K562 (cell line): Measurements from ENCODE around the gene BEST4. TPM values are rescaled to one million over a fixed set of nuclear protein-coding genes. Genes with fewer than 3 reads are reported as not detected.

Experiments
- ATAC-seq: fragments of 200-7000 bp; cut with Tn5 transposase; 3 replicates; pipeline ENCODE4 v1.9.1; 2020; ENCODE audit warnings: moderate library complexity
- BruUV-seq: library from RNA; stranded (reverse); fragments of 400-500 nt; replicated peaks from 2 replicates; lab custom pipeline; 2021; lab: Mats Ljungman, UMichigan
- CTCF ChIA-PET: fragments of 300-600 bp; formaldehyde crosslinking; extraction: SDS; loops from one replicate; lab custom pipeline; 2021; ENCODE audit warnings: low intra/inter-chr PET ratio; lab: Yijun Ruan, JAX
- POLR2A ChIA-PET: fragments of 300-600, 350-650 bp; sonication (Branson Sonifier 250); formaldehyde crosslinking; extraction: SDS; loops from one replicate; lab custom pipeline; 2021; ENCODE audit warnings: antibody characterized with exemption, inconsistent platforms; lab: Yijun Ruan, JAX
- DNase-seq, 4 experiments: peaks; one replicate each; pipeline versions ENCODE4 v3.0.0 to v3.0.0-alpha.2; 2011 to 2018; ENCODE audit warnings: low spot score in 3 of 4, mixed read lengths in 3 of 4; ENCODE audit errors: extremely low read depth in 1 of 4
- FAIRE-seq: peaks from 2 replicates; lab custom pipeline; 2011; peaks lifted over from hg19 to GRCh38; lab: Jason Lieb, UNC
- H2AFZ ChIP-seq: 2 replicates; pipeline ENCODE4 v1.6.0; 2011; ENCODE audit warnings: low read depth, low read length, control low read depth, inconsistent platforms
- H3K27ac ChIP-seq: fragments of 200-600 bp; 3 replicates; pipeline ENCODE4 v1.8.0; 2011; ENCODE audit warnings: low read depth, mild to moderate bottlenecking, control low read depth, inconsistent platforms, low read length, moderate library complexity, mixed read lengths; ENCODE audit errors: extremely low read depth
- H3K27me3 ChIP-seq, 2 experiments: fragments of 300-600 bp in 1 of 2; 2 replicates in 1 of 2; 3 replicates in 1 of 2; pipeline versions ENCODE4 v1.6.0 to v1.8.0; 2011; ENCODE audit warnings: inconsistent platforms in 2 of 2, low read length in 2 of 2, mild to moderate bottlenecking in 1 of 2, mixed read lengths in 1 of 2, moderate library complexity in 1 of 2; ENCODE audit not compliant: control insufficient read depth in 2 of 2, insufficient read depth in 2 of 2
- H3K36me3 ChIP-seq: fragments of 300-600 bp; 3 replicates; pipeline ENCODE4 v1.8.0; 2011; ENCODE audit warnings: mild to moderate bottlenecking, low read length, inconsistent platforms; ENCODE audit not compliant: control insufficient read depth, insufficient read depth
- H3K4me1 ChIP-seq, 2 experiments: fragments of 200-600 bp in 1 of 2; replicated peaks in 1 of 2; 2 replicates in 1 of 2; 3 replicates in 1 of 2; pipeline versions ENCODE4 v1.5.1 to v1.8.0; 2011; ENCODE audit warnings: inconsistent platforms in 2 of 2, low read length in 2 of 2, mild to moderate bottlenecking in 1 of 2, mixed read lengths in 1 of 2, moderate library complexity in 1 of 2; ENCODE audit not compliant: control insufficient read depth in 2 of 2, insufficient read depth in 2 of 2
- H3K4me2 ChIP-seq: 2 replicates; pipeline ENCODE4 v1.6.1; 2011; ENCODE audit warnings: low read length, control low read depth, inconsistent platforms, mixed read lengths; ENCODE audit not compliant: insufficient read depth
- H3K4me3 ChIP-seq: fragments of 200-600 bp; sonication (generic), shearing (Covaris generic); 2 replicates; pipeline ENCODE4 v1.5.1; 2016; ENCODE audit warnings: control low read depth, inconsistent platforms
- H3K79me2 ChIP-seq: fragments of 200-600 bp; 3 replicates; pipeline ENCODE4 v1.8.0; 2011; ENCODE audit warnings: low read length, inconsistent platforms; ENCODE audit not compliant: control insufficient read depth, insufficient read depth
- H3K9ac ChIP-seq, 2 experiments: 2 replicates each; pipeline versions ENCODE4 v1.6.0 to v1.6.1; 2011; ENCODE audit warnings: low read depth in 2 of 2, low read length in 2 of 2, control low read depth in 1 of 2, inconsistent platforms in 1 of 2, mild to moderate bottlenecking in 1 of 2, mixed read lengths in 1 of 2; ENCODE audit not compliant: insufficient read depth in 1 of 2
- H3K9me1 ChIP-seq: one replicate; pipeline ENCODE4 v1.6.0; 2011; ENCODE audit warnings: inconsistent platforms, mild to moderate bottlenecking, low read length, moderate library complexity; ENCODE audit not compliant: control insufficient read depth, insufficient read depth
- H3K9me3 ChIP-seq: replicated peaks from 2 replicates; pipeline ENCODE4 v1.5.1; 2011; ENCODE audit warnings: low read depth, low read length, inconsistent platforms; ENCODE audit not compliant: control insufficient read depth, insufficient read depth
- H4K20me1 ChIP-seq: replicated peaks from 2 replicates; pipeline ENCODE4 v1.6.1; 2011; ENCODE audit warnings: low read length, inconsistent platforms, mixed read lengths; ENCODE audit not compliant: control insufficient read depth, insufficient read depth
- ASH1L ChIP-seq: fragments of 450-650 bp; IDR thresholded peaks from 2 replicates; pipeline ENCODE4 v1.6.1; 2018; ENCODE audit warnings: borderline replicate concordance, mild to moderate bottlenecking, low read depth; ENCODE audit not compliant: partially characterized antibody
- CBFA2T3 ChIP-seq: fragments of 450-650 bp; IDR thresholded peaks from 2 replicates; pipeline ENCODE4 v1.6.1; 2017
- CBX3 ChIP-seq, 2 experiments: IDR thresholded peaks; 1 replicate in 1 of 2; 2 replicates in 1 of 2; pipeline ENCODE4 v1.6.1; 2012; ENCODE audit warnings: inconsistent platforms in 2 of 2, low read length in 2 of 2, borderline replicate concordance in 1 of 2, control low read depth in 1 of 2
- GATA2 ChIP-seq: sonication (generic); formaldehyde crosslinking; IDR thresholded peaks from 2 replicates; pipeline ENCODE4 v1.4.0; 2020; ENCODE audit warnings: mild to moderate bottlenecking, missing genetic modification reagents
- KLF1 ChIP-seq: fragments of 450-650 bp; IDR thresholded peaks from 2 replicates; pipeline ENCODE4 v1.6.1; 2016; ENCODE audit warnings: missing genetic modification characterization, missing compliant biosample characterization
- MXI1 ChIP-seq: IDR thresholded peaks from 2 replicates; pipeline ENCODE4 v1.6.1; 2011; ENCODE audit warnings: low read depth, mild to moderate bottlenecking, improper control_type of control experiment, low read length
- MYC ChIP-seq, 2 experiments: fragments of 250-450 bp in 1 of 2; sonication (Bioruptor Pico) in 1 of 2; IDR thresholded peaks; 2 replicates each; pipeline versions ENCODE4 v1.5.1 to v1.6.1; 2012 to 2021; ENCODE audit warnings: low read depth in 2 of 2, borderline replicate concordance in 1 of 2, improper control_type of control experiment in 1 of 2, low read length in 1 of 2, mild to moderate bottlenecking in 1 of 2, moderate library complexity in 1 of 2
- POLR2AphosphoS5 ChIP-seq: IDR thresholded peaks from 2 replicates; pipeline ENCODE4 v1.6.1; 2011; ENCODE audit warnings: mild to moderate bottlenecking, low read depth, low read length, moderate library complexity; ENCODE audit not compliant: control insufficient read depth, insufficient read depth
- SAFB2 ChIP-seq: fragments of 200-400 bp; formaldehyde crosslinking; IDR thresholded peaks from 2 replicates; pipeline ENCODE4 v1.6.1; 2018; ENCODE audit warnings: borderline replicate concordance, low read length, low read depth, moderate library complexity; ENCODE audit not compliant: severe bottlenecking
- SAP30 ChIP-seq: fragments of 200-600 bp; sonication (generic); IDR thresholded peaks from 2 replicates; pipeline ENCODE4 v1.6.1; 2012; ENCODE audit warnings: borderline replicate concordance, low read depth, mild to moderate bottlenecking, moderate library complexity, low read length, control low read depth, inconsistent platforms; ENCODE audit not compliant: insufficient read depth, poor library complexity, severe bottlenecking
- SMAD4 ChIP-seq: fragments of 250-450 bp; sonication (Bioruptor Pico); conservative IDR thresholded peaks from 2 replicates; pipeline ENCODE4 v1.8.0; 2021; ENCODE audit warnings: inconsistent platforms, mild to moderate bottlenecking, moderate library complexity
- TEAD4 ChIP-seq, 2 experiments: sonication (generic) in 1 of 2; formaldehyde crosslinking in 1 of 2; IDR thresholded peaks; 2 replicates each; pipeline versions ENCODE4 v1.6.1 to v1.8.0; 2012 to 2022; ENCODE audit warnings: borderline replicate concordance in 1 of 2, inconsistent platforms in 1 of 2, low read length in 1 of 2, mild to moderate bottlenecking in 1 of 2, missing genetic modification reagents in 1 of 2
- TFAM ChIP-seq: fragments of 250-450 bp; sonication (Bioruptor Pico); conservative IDR thresholded peaks from 2 replicates; pipeline ENCODE4 v1.5.0; 2021; ENCODE audit warnings: mild to moderate bottlenecking, moderate library complexity
- ZFX ChIP-seq: sonication (generic); formaldehyde crosslinking; IDR thresholded peaks from 2 replicates; pipeline ENCODE4 v1.8.0; 2022; ENCODE audit warnings: mild to moderate bottlenecking, missing genetic modification reagents, moderate library complexity
- ZNF280B ChIP-seq: fragments of 250-450 bp; sonication (Bioruptor Pico); IDR thresholded peaks from 2 replicates; pipeline ENCODE4 v1.5.1; 2021; ENCODE audit warnings: mild to moderate bottlenecking
- WGBS: fragments of 100-300 bp; shearing (Covaris generic); methylation state at CpG from one replicate; pipeline ENCODE4 v1.1.6; 2016; ENCODE audit warnings: low coverage, mixed read lengths; ENCODE audit not compliant: insufficient coverage; ENCODE audit errors: missing lambda C conversion rate; 5-methylcytosine and 5-hydroxymethylcytosine counted together
- in situ Hi-C: fragments of 300-500 bp; cut with MboI; formaldehyde crosslinking; loops from 4 replicates; pipeline ENCODE4 v1.15.0; 2018; ENCODE audit warnings: inconsistent platforms, mixed read lengths
- intact Hi-C: fragments of 100-400 bp; cut with micrococcal nuclease; formaldehyde crosslinking; loops from 2 replicates; pipeline ENCODE4 v1.14.2; 2022
- polyA plus RNA-seq, 8 experiments: library from polyadenylated mRNA; depleted of rRNA in 4 of 8; stranded (reverse) in 5 of 8; unstranded in 3 of 8; fragments of >200 nt; fragmentation: Nextera tagmentation in 2 of 8; fragmentation: Illumina TruSeq in 1 of 8; extraction: Ambion mirVana in 2 of 8; extraction: Trizol in 1 of 8; gene quantifications; 2 replicates each; pipeline versions ENCODE4 v1.2.1 to v1.2.3, GENCODE V29; 2011 to 2014; ENCODE audit warnings: inconsistent platforms in 1 of 8, missing spikeins in 1 of 8
- total RNA-seq, 7 experiments: library from RNA; depleted of rRNA in 6 of 7; stranded (reverse); fragments of >200 nt in 6 of 7; fragmentation: Illumina TruSeq in 2 of 7; extraction: Trizol in 2 of 7; gene quantifications; 2 replicates each; pipeline versions ENCODE4 v1.2.1 to v1.2.3, GENCODE V29; 2011 to 2021; ENCODE audit warnings: low replicate concordance in 1 of 7
- TF ChIP-seq, protein P1 (sequence below): sonication (generic); formaldehyde crosslinking; IDR thresholded peaks from 2 replicates; pipeline ENCODE4 v1.9.0; 2022; ENCODE audit warnings: mild to moderate bottlenecking, missing genetic modification reagents
- TF ChIP-seq, protein P2 (sequence below): conservative IDR thresholded peaks from 2 replicates; pipeline ENCODE4 v1.6.1; 2011; ENCODE audit warnings: low read depth, mild to moderate bottlenecking, low read length; ENCODE audit not compliant: control insufficient read depth

Gene BEST4
- total and polyA plus RNA-seq, 9 of the 15 experiments (the other 6 are each of a cell fraction or from before 2014, with no cell fraction given) = 0.07 to 0.11 TPM; not detected in 7

- H3K9me1 ChIP-seq = no peaks in the 10 kb centered on the region
- ChIA-PET CTCF (no interaction called here), POLR2A (interaction anchor here (0.6 to 11.1 kb wide), 11 partner anchors 11 to 655 kb away, joined by 3 to 217 read pairs (median 6); partner anchors contain the start of genes BTBD19, PTCH2, RPS8 and UROD)
- peak overlapping the region; percentile 45 to 87 for H3K9ac ChIP-seq
- no peak overlapping the region for H3K4me3 ChIP-seq
- H3K4me1 ChIP-seq = peaks cover 51 to 75% of the 10 kb centered on the region in 2 experiments
- FAIRE-seq = peak; percentile 51
- no peaks in the 10 kb centered on the region for H3K79me2 ChIP-seq
- BruUV-seq = no TSS peak
- peak overlapping the region; percentile 93 for H2AFZ ChIP-seq
- intact Hi-C loops (loop anchor here (5.0 to 10.0 kb wide), 2 partner anchors 39 to 394 kb away; no protein-coding TSS in a partner anchor), in situ Hi-C loops (no loop called here)
- no peaks in the 10 kb centered on the region for H4K20me1 ChIP-seq
- WGBS = 32% methylated on average over 8 of the region's 10 CpGs
- H3K27me3 ChIP-seq = no peaks in the 10 kb centered on the region
- no peaks in the 10 kb centered on the region for H3K36me3 ChIP-seq
- H3K27ac ChIP-seq = peak overlapping the region; percentile 46
- H3K4me2 ChIP-seq = peak overlapping the region; percentile 58
- no peaks in the 10 kb centered on the region for H3K9me3 ChIP-seq
- DNase-seq = peak; percentile 73 to 82 (median 78)
- peak; percentile 74 for ATAC-seq
- TF ChIP-seq TEAD4 (IDR thresholded peaks at IDR 0.05; ENCODE audit: low read length) = 0 out of 2 replicates have a peak, but pooled peaks have one; percentile 23
- no peak for TF ChIP-seq TEAD4 (CRISPR knock-in tag; IDR thresholded peaks at IDR 0.05; ENCODE audit: borderline replicate concordance)
- TF ChIP-seq TFAM (CRISPR knock-in tag) = no peak
- no peak for TF ChIP-seq MXI1
- TF ChIP-seq, protein P1, sequence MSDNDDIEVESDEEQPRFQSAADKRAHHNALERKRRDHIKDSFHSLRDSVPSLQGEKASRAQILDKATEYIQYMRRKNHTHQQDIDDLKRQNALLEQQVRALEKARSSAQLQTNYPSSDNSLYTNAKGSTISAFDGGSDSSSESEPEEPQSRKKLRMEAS (CRISPR knock-in tag) = peak; percentile 51
- TF ChIP-seq CBX3 (IDR thresholded peaks at IDR 0.05; ENCODE audit: borderline replicate concordance in 1 of 2, low read length in 2 of 2) = no peak
- no peak for TF ChIP-seq SAFB2
- TF ChIP-seq ASH1L = no peak
- peak; percentile 63; the same call in 1 of the 2 replicates for TF ChIP-seq KLF1 (tag)
- TF ChIP-seq, protein P2, sequence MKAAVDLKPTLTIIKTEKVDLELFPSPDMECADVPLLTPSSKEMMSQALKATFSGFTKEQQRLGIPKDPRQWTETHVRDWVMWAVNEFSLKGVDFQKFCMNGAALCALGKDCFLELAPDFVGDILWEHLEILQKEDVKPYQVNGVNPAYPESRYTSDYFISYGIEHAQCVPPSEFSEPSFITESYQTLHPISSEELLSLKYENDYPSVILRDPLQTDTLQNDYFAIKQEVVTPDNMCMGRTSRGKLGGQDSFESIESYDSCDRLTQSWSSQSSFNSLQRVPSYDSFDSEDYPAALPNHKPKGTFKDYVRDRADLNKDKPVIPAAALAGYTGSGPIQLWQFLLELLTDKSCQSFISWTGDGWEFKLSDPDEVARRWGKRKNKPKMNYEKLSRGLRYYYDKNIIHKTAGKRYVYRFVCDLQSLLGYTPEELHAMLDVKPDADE = 0 out of 2 replicates have a peak, but pooled peaks have one; percentile 26
- 0 out of 2 replicates have a peak, but pooled peaks have one; percentile 40 for TF ChIP-seq POLR2AphosphoS5
- no peak for TF ChIP-seq SAP30
- TF ChIP-seq SMAD4 (CRISPR knock-in tag) = 0 out of 2 replicates have a peak, but pooled peaks have one; percentile 44
- TF ChIP-seq ZNF280B = no peak
- peak; percentile 46 for TF ChIP-seq CBFA2T3
- TF ChIP-seq MYC (IDR thresholded peaks at IDR 0.05; ENCODE audit: low read depth, low read length) = 0 out of 2 replicates have a peak, but pooled peaks have one; percentile 14
- no peak for TF ChIP-seq MYC (CRISPR knock-in tag; IDR thresholded peaks at IDR 0.05; ENCODE audit: borderline replicate concordance, low read depth)
- 0 out of 2 replicates have a peak, but pooled peaks have one; percentile 23 for TF ChIP-seq ZFX (CRISPR knock-in tag)
- TF ChIP-seq GATA2 (CRISPR knock-in tag) = 0 out of 2 replicates have a peak, but pooled peaks have one; percentile 7
Measured at GRCh38 chr1:44830900-44831304, 42.9 kb upstream of the BEST4 start.
